ENCODE data around the gene TBX5.
"Not testable (repeated sequence)": the region's sequence is repeated elsewhere in the genome, so short reads cannot be mapped to it uniquely, and the experiment has no call there.

The TBX5 gene

DNA sequence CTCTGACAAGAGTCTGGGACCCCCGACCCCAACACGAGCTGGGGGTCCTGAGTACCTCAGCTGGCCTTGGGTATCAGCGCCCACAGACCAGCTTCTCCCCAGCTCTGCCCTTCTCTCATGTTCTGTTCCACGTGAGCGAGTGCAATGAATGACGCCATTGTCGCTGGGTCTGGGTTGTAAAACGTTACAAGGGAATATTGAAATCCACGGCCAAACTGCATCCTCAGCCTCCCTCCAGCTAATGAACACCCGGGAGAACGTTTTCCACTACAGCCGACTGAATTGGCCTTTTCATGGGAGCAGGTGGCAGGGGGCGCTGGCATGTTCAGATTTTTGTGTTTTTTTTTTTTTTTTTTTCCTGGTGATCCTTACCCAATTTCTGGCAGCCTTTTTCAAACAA, 34.7 kb downstream of the TBX5 start:
- no peak for DNase-seq

DNA sequence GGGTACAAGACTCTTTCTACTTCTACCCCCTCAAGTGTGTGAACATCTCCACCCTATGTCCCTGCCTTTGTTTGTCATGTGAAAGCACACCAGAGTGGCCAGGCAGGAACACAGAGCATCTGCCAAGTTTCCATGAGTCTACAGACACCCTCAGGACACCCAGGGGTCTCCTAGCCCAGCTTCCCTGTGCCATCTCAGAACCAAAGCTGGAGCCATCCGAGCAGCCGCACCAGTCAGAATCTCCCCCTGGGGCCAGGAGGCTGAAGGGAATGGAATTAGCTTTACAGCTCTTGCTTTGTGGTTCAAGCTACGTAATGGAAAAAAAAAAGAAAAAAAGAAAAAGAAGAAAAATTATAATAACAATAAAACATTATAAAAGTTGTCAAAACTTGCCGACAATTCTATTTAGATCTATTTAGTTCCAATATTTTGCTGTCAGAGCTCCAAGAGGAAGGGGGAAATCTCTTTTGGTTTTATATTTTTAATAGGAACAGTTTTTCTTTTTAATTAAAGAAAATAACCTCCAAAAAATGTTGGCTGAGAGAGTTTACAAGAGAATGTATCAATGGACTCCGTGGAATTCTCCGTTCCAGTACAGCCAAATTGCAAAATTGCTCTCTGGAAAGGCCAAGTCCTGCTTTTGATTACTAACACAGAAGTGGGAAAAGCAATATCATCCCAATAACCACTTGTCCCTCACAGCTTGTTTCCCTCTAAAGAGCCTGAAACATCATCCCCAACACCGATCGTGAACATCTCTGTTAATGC, 37.1 kb downstream of the TBX5 start:
- no peak for DNase-seq

DNA sequence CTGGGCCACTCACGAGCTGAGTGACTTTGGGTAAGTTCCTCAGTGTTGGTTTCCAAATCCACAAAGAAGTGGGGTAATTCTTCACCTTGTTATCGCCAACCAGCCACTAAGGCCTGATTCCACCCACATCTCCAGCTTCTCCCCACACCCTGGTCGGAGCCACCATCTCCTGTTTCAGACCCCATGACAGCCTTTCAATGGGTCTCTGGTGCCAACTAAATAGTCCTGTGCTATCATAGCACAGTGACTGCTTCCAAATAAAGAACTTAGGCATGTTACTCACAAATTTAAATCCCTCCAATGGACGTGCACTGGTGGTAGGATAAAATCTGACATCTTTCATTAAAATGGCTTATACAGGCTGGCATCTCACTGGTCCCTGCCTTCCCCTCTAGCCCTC, 44.0 kb downstream of the TBX5 start:
- no peak for DNase-seq

DNA sequence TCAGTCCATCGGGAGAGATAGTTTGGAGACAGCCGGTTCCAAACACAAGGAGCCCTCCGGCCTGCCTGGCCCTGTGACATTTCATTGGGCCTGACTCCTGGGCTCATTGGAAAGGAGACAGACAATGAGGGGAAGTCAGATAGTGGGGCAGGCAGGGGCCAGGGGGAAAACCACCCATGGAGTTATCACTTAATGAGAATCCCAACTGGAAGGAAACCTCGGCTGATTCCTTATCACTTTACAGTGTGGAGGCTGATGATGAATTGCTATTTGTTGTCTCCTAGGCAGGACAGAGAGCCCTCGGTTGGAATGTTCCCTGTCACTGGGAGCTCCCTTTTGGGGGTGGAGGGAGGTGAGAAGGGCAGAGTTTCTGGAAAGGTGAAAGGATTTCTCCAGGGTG, 44.4 kb downstream of the TBX5 start:
- DNase-seq: no peak

DNA sequence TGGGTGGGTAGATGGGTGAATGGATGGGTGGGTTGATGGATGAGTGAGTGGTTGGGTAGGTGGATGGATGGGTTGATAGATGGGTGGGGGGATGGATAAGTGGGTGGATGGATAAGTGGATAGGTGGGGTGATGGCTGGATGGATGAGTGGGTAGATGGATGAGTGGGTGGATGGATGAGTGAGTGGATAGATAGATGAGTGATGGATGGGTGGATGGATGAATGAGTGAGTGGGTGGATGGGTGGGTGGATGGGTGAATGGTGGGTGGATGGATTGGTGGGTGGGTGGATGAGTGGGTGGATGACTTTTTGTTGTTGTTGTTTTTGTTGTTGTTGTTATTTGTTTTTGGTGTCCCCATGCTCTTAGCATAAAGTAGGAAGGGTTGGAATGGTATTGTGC, 45.5 kb downstream of the TBX5 start:
- no peak for DNase-seq

DNA sequence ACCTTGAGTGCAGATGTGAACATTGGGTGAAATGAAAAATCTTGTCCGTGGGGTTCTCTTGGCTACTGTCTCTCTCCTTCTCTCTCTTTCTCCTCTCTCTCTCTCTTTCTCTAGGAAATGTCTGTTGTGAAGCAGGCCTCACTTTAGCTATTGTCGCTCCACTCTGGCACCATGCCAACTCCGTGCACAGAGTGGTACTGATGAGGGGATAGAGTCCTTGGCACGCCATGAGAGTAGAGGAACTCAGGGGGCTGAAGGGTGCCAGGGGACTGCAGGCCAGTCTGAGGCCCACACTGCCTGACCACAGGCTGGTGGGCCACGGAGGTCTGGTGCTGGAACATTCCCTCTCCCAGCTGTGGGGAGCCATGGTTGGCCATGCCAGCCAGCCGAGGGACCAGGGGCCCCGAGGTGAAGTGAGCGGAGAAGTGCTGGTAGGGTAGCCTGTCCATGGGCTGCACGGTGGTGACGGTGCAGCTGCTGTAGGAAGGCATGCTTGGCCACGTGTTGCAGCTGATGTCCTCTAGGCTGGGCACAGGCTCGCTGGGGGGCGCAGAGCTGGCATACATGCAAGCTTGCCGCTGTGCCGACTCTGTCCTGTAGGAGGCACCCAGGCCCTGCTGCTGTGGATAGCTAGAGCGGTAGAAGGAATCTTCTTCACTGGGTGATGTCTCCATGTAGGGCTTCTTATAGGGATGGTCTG, 50.4 kb downstream of the TBX5 start:
- no peak for DNase-seq

DNA sequence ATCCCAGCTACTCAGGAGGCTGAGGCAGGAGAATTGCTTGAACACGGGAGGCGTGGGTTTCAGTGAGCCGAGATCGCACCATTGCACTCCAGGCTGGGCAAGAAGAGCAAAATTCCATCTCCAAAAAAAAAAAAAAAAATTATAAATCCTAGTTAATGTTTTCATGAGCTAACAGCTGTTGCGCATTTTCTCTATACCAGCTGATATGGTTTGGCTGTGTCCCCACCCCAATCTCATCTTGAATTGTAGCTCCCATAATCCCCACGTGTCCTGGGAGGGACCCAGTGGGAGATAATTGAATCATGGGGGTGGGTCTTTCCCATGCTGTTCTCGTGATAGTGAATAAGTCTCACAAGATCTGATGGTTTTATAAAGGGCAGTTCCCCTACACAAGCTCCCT, 56.7 kb downstream of the TBX5 start:
- not testable (repeated sequence) for DNase-seq

DNA sequence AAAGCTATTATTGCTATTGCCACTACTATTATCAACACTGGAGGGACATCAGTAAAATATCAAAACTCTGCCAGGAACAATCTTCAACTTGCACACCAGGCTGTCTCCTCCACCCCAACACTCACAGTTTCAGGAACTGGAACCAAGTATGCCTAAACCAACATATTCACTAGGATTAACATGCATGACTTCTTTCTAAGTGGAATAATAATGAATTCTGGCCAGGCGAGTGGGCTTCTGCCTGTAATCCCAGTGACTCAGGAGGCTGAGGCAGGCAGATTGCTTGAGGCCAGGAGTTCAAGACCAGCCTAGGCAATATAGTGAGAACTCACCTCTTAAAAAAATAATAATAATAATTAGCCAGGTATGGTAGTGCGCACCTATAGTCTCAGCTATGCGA, 58.1 kb downstream of the TBX5 start:
- DNase-seq: no peak

DNA sequence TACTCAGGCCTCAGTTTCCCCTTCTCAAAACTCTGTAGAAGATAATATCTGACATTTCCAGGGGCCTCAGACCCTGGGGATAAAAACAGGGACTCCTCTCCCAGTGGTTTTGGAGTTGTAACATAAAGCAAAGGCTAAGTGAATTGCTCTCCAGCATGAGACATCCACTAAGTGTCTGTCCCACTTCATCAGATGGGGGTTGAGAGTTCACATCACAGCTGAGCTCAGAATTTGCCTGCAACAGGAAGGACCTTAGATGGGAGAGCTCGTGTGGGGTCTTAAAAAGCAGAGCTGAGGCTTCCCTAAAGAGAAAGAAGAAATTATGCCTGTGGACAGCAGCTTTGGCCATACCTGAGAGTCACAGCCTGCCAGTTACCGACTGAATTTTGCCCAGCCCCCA, 61.1 kb downstream of the TBX5 start:
- no peak for DNase-seq

DNA sequence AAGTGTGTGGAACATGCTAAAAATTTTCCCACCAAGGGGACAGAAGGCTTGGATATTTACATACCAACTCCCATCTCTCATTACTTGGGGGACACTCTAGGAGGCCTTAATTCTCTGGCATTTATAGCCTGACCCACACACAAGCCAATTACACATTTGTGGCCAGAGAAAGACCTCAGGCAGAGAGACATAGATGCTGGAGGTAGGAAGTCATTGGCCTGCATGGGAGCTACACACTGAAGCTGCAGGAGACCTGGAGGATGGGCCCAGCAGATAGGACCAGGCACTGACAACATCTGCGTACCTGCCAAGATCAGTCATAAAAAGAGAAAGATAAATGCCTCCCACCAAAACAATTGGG, 61.7 kb downstream of the TBX5 start:
- DNase-seq: no peak

DNA sequence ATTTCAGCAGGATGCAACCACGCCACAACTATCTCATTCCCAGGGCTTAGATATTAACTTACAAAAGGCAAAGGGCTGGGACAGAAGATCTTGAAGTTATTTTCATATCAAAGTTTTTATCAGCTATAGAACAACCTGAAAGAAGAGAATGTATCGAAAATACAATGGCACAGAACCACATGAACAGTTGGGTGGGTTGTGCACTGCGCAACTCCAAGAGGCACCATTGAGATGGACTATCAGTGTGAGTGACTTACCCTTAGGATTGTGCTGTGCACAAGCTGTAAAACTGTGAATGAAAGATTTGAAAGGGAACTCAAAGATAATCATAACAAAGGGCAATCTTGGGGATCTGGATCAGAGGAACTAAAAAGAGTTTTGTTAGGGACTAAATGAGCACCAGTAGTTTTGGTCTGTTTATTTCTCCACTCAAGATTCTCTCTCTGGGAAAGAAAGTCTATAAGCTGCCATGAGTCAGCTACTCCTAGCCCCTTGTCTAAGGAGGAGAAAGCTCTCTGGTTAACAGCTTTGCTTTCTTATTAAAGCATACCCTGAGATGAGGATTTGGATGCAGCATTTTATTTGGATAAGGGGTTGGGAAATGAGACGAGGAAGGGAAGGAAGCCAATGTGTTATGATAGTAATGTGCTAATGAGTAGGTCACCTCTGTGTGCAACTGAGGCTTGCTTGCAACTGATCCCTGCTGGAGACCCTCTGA, 62.2 kb downstream of the TBX5 start:
- no peak for DNase-seq

DNA sequence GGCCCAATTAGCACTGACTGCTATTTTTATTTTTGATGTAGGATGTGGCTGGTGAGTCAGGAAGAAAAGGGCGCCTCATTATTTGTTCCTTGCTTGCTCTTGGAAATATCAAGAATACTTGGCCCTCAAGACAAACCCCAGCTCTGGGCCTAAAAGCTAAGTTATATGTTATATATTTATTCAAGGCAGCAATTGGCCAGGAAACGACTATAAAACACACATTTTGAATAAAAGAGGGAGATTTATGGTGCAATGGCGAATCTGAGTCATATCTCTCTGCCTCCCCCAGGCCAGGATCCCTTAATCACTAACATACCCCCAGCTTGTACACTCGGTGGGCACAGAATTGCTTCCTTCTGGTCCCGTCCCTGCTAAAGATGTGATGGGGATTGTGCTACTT, 63.3 kb downstream of the TBX5 start:
- DNase-seq: no peak

DNA sequence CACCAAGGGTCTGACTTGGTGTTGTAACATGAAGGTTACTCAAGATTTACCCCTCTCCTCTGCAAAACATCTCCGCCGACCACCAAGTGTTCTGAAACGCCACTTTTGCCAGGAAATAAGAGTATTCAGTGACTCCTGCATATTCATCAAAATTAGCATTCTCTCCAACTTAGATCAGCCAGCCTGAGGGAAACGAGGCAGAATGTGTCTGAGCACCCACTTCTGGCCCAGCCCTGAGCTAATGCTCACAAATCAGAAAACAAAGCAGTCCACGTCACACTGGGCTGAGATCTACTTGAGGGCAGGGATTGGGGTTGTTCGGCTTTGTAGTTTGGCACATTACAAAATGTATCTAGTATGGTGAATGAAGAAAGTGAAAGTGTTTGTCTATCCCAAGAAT, 64.3 kb downstream of the TBX5 start:
- no peak for DNase-seq

DNA sequence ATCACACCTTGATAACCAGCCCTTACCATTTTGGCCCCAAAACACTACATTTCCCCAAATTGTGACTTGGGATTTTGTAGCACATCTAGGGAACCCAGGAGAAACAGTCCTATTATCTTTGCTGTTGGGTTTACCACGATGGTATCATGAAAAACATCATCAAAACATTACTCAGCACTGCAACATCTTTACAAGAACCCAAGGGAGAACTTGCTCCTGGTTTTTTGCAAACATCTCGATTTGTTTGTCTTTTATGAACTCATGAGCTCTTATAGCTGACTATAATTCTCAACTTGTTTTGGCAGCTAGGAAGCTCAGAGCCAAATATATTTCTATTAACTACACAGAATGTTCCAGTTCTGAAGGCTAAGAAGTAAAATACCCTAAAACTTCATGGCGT, 65.7 kb downstream of the TBX5 start:
- DNase-seq: no peak

DNA sequence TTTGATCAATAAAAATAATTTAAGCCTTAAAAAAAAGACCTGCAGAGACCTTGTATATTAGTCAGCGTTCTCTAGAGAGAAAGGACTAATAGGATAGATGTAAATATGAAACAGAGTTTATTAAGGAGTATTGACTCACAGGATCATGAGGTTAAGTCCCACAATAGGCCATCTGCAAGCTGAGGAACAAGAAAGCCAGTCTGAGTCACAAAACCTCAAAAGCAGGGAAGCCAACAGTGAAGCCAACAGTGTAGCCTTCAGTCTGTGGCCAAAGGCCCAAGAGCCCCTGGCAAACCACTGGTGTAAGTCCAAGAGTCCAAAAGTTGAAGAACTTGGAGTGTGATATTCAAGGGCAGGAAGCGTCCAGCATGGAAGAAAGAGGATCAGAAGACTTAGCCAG, 66.3 kb downstream of the TBX5 start:
- DNase-seq: no peak

DNA sequence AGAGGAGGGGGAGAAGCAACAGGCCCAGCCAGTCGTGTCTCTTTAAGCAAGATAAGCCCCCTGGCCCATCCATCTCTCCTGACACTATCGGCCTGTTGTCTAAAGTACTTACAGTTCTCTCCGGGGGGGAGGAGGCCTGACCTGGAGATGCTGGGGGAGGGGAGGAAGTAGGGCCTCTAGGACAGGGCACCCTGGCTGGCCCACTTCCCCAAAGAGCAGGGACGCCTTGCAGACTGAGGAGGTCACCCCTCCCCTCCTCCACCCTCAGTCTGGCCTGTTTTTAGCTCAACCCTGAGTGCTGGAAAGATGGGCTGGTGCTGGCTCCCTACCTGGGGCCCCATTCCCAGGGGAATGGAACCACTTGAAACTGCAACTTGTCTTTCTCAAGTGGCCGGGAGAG, 70.3 kb downstream of the TBX5 start:
- DNase-seq: no peak

DNA sequence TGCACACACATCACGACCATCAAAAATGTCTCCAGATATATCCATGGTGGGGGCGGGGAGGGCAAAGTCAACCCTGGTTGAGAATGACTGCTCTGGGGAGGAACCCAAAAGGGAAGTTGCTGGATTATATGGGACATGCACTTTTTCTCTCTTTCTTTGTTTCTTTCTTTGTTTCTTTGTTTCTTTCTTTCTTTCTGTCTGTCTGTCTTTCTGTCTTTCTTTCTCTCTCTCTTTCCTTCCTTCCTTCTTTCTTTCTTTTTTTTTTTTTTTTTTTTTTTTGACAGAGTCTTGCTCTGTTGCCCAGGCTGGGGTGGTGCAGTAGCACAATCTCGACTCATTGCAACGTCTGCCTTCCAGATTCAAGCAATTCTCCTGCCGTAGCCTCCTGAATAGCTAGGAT, 71.5 kb downstream of the TBX5 start:
- no peak for DNase-seq

DNA sequence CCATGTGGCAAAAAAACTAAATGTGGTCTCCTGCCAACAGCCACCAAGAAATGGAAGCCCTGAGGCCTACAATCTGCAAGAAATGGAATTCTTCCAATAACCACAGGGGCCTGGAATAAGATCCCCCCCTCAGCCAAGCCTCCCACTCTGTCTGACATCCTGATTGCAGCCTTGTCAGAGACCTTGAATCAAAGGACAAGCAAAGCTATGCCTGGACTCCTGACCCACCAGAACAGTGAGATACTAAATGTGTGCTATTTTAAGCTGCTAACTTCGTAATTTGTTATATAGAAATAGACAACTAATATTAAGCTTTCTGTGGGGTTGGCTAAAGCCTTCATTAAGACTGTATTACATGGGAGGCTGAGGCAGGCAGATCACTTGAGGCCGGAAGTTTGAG, 77.7 kb downstream of the TBX5 start:
- DNase-seq: no peak

DNA sequence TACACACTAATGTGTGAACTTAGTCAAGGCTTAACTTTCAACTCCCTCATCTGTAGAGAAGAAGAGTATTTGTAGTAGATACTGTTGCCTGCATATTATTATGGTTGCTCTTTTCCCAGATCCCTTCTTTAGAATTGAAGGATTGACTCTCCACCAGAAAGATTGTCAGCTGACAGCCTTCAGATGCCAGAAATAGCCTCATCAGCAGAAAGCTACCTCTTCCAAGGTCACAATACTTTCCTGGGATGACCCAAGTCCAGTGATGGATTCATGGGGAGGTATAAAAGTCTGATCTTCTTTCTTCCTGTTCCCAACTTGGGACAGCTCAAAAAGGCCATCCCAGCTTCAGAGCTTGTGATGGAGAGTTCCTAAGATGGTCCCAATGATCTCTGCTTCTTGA, 78.2 kb downstream of the TBX5 start:
- no peak for DNase-seq

DNA sequence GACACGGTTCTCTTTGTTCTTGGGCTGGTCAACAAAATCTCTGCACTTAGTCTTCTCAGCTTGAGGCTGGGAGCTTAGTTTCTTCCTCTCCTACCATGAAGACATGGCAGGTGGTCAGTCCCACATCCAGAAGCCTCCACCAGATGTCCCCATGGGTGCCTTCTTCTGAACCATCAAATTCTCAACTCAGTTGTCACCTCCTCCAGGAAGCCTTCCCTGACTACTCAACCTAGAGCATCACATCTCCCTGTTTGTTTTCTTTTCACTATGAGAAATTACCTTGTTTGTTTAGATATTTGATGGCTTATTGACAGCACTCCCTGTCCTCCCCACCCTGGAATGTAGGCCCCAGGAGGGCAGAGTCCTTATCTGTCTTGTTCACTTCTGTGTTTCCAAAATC, 84.4 kb downstream of the TBX5 start:
- DNase-seq: no peak

DNA sequence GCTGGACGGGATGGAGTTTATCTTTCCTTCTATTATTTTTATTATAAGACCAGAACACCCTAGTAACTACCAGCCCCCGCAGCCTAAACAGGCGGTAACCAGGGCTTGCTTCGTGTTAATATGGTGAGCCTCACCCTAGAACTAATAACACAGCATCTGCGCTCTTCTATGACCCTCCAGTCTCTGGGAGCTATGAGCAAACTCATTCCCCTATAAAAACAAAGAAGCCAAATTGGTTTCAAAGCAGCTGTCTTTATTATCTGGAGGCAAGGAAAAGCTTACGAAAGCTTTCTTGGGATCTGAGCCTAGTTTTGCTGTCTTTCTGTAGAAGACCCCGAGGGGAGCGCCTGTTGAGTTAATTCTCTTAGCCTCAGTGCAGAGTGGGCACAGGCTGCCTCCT, 85.0 kb downstream of the TBX5 start:
- no peak for DNase-seq

DNA sequence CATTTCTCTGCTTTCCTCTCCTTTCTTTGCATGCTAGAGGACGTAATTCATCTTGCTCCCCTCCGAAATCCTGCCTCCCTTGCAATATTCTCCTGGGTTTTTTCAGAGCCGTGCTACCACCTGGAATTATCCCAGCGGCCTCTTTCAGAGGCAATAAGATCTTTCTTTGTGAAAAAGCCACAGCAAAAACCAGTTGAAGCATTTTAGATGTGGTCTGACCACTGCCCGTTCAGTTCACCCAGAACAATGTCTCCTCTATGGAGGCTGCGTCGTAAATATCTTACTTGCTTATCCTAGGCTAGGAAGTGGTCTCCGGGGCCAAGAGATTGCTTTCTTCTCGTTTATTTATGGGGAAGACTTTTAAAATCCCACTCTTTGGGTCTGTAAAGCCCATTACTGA, 85.8 kb downstream of the TBX5 start:
- DNase-seq: no peak

DNA sequence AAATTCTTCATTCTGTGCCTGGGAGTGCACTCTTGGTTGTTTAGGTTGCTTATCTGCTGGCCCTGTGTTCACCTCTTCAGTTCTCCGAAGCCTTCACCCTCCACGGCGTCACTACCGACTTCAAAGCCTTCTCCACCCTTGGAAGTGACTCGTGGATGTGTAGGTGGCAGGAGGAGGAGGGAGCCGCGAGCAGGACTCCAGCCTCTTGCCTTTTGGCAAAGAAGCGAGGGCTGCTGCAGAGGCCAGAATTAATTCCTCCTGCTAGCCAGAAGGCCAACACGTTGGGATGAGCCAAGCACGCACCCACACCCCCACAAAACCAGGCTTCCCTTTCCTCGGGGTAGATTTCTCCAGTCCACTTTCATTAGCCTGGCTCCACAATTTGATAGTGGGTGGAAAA, 86.5 kb downstream of the TBX5 start:
- DNase-seq: no peak

DNA sequence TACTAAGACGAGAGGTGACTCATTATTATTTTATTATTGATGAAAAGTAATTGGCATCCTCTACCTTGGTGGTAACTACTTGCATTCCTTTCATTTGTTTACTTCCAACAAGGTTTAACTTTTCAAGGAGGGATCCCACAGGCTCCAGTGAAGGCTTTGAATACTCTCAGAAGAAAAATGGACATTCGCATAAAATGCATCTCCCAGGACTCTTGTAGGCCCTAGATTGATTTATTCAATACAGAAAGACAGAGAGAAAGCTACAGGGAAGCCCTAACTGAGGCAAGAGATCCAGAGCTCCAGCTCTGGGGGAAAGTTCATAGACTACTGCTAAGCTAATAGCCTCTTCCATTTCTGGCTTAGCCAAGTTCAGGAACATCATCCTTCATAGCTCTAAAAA, 87.0 kb downstream of the TBX5 start:
- no peak for DNase-seq
